HG02973 (cell line): ENCODE results near the gene OR5AL1.
"Not testable (repeated sequence)": the region's sequence is repeated elsewhere in the genome, so short reads cannot be mapped to it uniquely, and the experiment has no call there.

ENCODE experiments used
- ATAC-seq: cut with Tn5 transposase; IDR thresholded peaks from one replicate; pipeline ENCODE4 v1.9.1; 2021; ENCODE audit warnings: moderate library complexity; ENCODE audit not compliant: unreplicated experiment

The OR5AL1 gene

DNA sequence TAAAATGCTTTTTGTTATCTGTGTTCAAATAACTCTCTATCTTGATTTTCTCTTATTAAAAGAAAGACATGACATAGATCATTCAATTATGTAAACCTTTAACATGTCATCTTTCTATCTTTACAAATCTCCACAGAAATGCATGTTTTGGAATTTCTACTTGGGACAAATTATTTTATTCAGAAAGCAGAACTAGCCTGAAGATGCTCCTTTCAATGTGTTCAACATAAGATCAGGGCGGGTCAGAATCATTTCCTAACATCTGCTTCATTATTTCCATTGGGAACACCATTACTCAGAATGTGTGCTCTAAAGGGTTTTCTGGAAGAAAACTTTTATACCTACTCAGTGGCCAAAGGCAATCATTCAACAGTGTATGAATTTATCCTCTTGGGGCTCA is at the start of gene OR5AL1:
OR5AL1 (plus strand) TSS at position 301 of the 400 bp plus-strand sequence.
- ATAC-seq, result no peak

DNA sequence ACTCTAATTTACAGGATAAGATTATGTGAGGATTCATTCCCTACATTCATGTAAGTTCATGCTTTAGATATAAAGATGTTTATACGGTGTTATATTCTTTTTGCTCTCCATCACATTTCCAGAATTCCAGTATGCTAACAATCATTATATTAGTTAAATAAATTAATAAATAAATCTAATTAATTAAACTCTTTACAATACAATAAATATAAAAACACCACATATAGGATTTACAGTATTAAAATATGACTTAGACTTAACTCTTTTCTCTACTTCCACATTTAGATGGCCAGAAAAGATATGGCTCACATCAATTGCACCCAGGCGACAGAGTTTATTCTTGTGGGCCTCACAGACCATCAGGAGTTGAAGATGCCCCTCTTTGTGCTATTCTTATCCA is 37.2 kb upstream of the OR5AL1 start, which contains the start of gene OR8U1:
OR8U1 (plus strand) TSS at position 301 of the 400 bp plus-strand sequence; CDS start at position 301, 0 bp downstream.
- ATAC-seq, result no peak

- no peak for ATAC-seq
Measured at GRCh38 chr11:56380120-56380519, 32.4 kb upstream of the OR5AL1 start.

DNA sequence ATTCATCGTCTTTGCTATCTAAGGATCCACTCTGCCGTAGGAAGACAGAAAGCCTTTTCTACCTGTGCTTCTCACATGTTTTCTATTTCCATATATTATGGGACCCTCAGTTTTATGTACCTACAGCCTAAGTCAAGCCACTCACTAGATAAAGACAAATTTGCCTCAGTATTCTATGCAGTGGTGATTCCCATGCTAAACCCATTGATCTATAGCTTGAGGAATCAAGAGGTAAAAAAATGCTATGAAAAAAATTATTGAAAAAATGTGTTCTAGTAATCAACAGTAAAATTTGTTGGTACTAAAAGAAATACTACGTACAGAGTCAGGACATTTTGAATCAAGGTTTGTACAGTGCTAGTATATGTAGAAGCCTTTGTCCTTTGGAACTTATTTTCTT is 18.1 kb upstream of the OR5AL1 start:
- no peak for ATAC-seq

- no peak for ATAC-seq
Measured at GRCh38 chr11:56396047-56396446, 16.4 kb upstream of the OR5AL1 start.

DNA sequence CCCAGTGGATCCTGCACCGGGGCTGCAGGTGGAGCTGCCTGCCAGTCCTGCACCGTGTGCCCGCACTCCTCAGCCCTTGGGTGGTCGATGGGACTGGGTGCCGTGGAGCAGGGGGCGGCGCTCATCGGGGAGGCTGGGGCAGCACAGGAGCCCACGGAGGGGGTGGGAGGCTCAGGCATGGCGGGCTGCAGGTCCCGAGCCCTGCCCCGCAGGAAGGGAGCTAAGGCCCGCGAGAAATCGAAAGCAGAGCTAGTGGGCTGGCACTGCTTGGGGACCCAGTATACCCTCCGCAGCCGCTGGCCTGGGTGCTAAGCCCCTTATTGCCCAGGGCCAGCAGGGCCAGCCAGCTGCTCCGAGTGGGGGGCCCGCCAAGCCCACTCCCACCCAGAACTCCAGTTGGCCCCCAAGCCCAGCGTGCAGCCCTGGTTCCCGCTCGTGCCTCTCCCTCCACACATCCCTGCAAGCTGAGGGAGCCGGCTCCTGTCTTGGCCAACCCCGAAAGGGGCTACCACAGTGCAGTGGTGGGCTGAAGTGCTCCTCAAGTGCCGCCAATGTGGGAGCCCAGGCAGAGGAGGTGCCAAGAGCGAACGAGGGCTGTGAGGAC is 10.5 kb upstream of the OR5AL1 start:
- not testable (repeated sequence) for ATAC-seq

DNA sequence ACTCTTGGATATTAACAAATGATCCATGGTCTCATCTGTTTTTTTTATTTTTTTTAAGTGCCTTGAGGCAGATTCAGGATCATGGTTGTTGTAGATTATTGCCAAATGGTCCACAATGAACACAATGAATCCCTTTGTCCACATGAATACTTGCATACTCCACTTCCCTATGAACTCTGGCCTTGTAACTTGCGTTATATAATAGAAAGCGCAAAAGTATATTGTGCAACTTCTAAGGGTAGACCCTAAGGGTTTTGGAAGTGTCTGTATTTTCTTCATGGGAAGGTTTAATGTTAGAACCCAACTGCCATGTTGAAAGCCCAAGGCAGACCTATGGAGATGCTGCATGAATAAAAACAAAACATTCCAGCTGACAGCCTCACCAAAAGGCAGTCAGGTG is 8.1 kb upstream of the OR5AL1 start:
- no peak for ATAC-seq

DNA sequence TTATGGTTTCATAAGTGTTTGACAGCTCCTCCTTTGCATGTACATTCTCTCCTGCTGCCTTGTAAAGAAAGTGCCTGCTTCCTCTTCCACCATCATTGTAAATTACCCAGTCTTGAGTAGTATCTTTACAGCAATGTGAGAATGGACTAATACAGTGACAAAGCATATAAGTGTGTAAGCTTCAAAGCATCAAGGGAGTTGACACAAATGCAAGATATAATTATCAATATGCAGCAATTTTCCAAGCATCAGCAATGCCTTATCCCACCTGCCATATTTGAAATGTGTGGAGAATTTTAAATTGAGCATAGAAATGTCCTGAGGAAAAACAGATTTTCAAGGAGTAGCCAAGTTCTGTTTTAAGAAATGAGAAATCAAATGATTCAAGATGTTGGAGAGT is 1.7 kb upstream of the OR5AL1 start:
- no peak for ATAC-seq

DNA sequence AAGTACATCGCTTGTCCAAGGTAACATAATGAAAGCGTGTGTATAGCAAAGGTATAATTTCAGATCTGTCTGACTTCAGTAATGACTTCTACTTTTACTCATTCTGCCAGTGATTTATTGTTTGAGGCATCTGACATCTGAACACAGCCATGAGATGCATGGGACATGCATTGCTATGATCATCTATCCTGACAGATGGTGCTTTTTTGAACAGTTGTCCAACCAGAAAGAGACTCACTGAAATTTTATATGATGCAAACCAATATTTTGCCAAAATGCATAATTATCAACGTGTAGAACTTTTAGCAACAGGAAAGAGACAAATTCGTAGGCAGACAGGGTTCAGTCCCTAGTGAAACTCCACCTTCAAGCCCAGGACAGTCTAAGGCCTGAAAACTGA is 41.0 kb downstream of the OR5AL1 start:
- no peak for ATAC-seq

DNA sequence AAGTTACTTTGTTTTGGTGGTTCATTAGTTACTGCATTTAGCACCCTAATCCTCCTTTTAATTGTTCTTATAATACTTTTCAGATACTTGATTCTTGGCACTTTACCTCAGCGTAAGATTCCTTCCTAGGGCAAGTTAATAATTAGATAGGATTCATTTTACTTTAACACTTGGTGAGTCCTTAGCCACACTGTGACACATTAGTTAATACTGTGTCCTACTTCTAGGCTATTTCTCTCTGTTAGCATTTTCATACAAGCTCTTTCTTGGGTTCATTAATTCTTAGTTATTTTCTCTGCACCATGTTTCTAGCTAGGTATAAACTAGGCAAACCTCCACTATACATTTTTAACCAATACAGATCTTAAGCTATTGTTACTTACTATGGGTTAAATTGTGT is 44.6 kb downstream of the OR5AL1 start:
- no peak for ATAC-seq
